HG02840 (cell line): ENCODE results near the gene USP14.
A peak's percentile ranks its signal among the peaks of the same experiment; 100 is the strongest.
"Not testable (repeated sequence)": the region's sequence is repeated elsewhere in the genome, so short reads cannot be mapped to it uniquely, and the experiment has no call there.

ENCODE experiments used
- ATAC-seq: cut with Tn5 transposase; IDR thresholded peaks from one replicate; pipeline ENCODE4 v1.9.1; 2021; ENCODE audit warnings: mild to moderate bottlenecking, moderate library complexity, moderate number of reproducible peaks; ENCODE audit not compliant: unreplicated experiment, low FRiP score

Gene USP14

GRCh38 chr18:158128-159036 lies at the start of gene USP14:
USP14 (plus strand) TSS chr18:158557; CDS start chr18:158699, 142 bp downstream.
- ATAC-seq: peak; percentile 93

- ATAC-seq: peak; percentile 3
Observed at GRCh38 chr18:108665-109063, 49.7 kb upstream of the USP14 start.

GRCh38 chr18:109130-109921 lies 49.0 kb upstream of the USP14 start:
- ATAC-seq: peak; percentile 14

- not testable (repeated sequence) for ATAC-seq
Observed at GRCh38 chr18:109922-110261, 48.5 kb upstream of the USP14 start.

GRCh38 chr18:110351-111201 lies 47.8 kb upstream of the USP14 start:
- ATAC-seq: not testable (repeated sequence)

GRCh38 chr18:111306-112014 lies 46.9 kb upstream of the USP14 start:
- ATAC-seq: no peak

- ATAC-seq: not testable (repeated sequence)
Observed at GRCh38 chr18:112015-112733, 46.2 kb upstream of the USP14 start.

GRCh38 chr18:120539-121260 lies 37.7 kb upstream of the USP14 start:
- ATAC-seq: not testable (repeated sequence)

- ATAC-seq: no peak
Observed at GRCh38 chr18:135045-135444, 23.3 kb upstream of the USP14 start.

GRCh38 chr18:136433-136832 lies 21.9 kb upstream of the USP14 start:
- no peak for ATAC-seq

GRCh38 chr18:137327-137726 lies 21.0 kb upstream of the USP14 start:
- ATAC-seq: no peak

GRCh38 chr18:140670-141266 lies 17.6 kb upstream of the USP14 start:
- ATAC-seq: no peak

GRCh38 chr18:142624-143296 lies 15.6 kb upstream of the USP14 start:
- not testable (repeated sequence) for ATAC-seq

GRCh38 chr18:148841-149240 lies 9.5 kb upstream of the USP14 start:
- ATAC-seq: no peak

- ATAC-seq: no peak
Observed at GRCh38 chr18:154151-154550, 4.2 kb upstream of the USP14 start.

- no peak for ATAC-seq
Observed at GRCh38 chr18:155688-156087, 2.7 kb upstream of the USP14 start.

- no peak for ATAC-seq
Observed at GRCh38 chr18:156514-157230, 1.7 kb upstream of the USP14 start.
